Naive thymus-derived CD4-positive, alpha-beta T cell (primary cell): Measurements from ENCODE around the gene MFSD2A. TPM values are rescaled to one million over a fixed set of nuclear protein-coding genes. Genes with fewer than 3 reads are reported as not detected.

Experiments
- ATAC-seq: fragments of 150-1000 bp; cut with Tn5 transposase; 2 replicates; pipeline ENCODE4 v1.10.0; 2021; ENCODE audit warnings: mild to moderate bottlenecking, moderate library complexity
- CTCF ChIA-PET: fragments of 350-600 bp; sonication (Branson Sonifier 250); formaldehyde crosslinking; loops from one replicate; lab custom pipeline; 2021; ENCODE audit warnings: antibody characterized with exemption; lab: Charles Lee
- POLR2A ChIA-PET: fragments of 350-600 bp; sonication (Branson Sonifier 250); formaldehyde crosslinking; loops from one replicate; lab custom pipeline; 2021; ENCODE audit warnings: antibody characterized with exemption, inconsistent platforms; lab: Charles Lee
- DNase-seq, 9 donors: peaks; one replicate each; pipeline versions ENCODE4 v3.0.0 to v3.0.0-alpha.2; 2020 to 2022; ENCODE audit warnings: mixed read lengths in 1 of 9
- H3K27ac ChIP-seq: one replicate; pipeline ENCODE4 v1.7.0; 2013; ENCODE audit warnings: mild to moderate bottlenecking, low read depth, low read length, moderate library complexity
- H3K27me3 ChIP-seq, 2 donors: one replicate each; pipeline ENCODE4 v1.7.0; 2013; ENCODE audit warnings: low read length in 2 of 2, mild to moderate bottlenecking in 2 of 2, moderate library complexity in 2 of 2; ENCODE audit not compliant: control insufficient read depth in 2 of 2, insufficient read depth in 2 of 2
- H3K36me3 ChIP-seq, 3 experiments: 1 replicate in 2 of 3; 2 replicates in 1 of 3; pipeline ENCODE4 v1.7.0; 2013; ENCODE audit warnings: low read length in 3 of 3, mild to moderate bottlenecking in 3 of 3, moderate library complexity in 1 of 3; ENCODE audit not compliant: insufficient read depth in 3 of 3, control insufficient read depth in 2 of 3
- H3K4me1 ChIP-seq, 2 donors: one replicate each; pipeline ENCODE4 v1.7.0; 2013; ENCODE audit warnings: low read length in 2 of 2, mild to moderate bottlenecking in 2 of 2, moderate library complexity in 1 of 2; ENCODE audit not compliant: control insufficient read depth in 2 of 2, insufficient read depth in 2 of 2
- H3K4me3 ChIP-seq: 2 replicates; pipeline ENCODE4 v1.7.0; 2013; ENCODE audit warnings: mild to moderate bottlenecking, low read length
- H3K9me3 ChIP-seq, 3 experiments: 1 replicate in 2 of 3; 2 replicates in 1 of 3; pipeline ENCODE4 v1.7.0; 2013; ENCODE audit warnings: low read length in 3 of 3; ENCODE audit not compliant: control insufficient read depth in 2 of 3
- H3K27ac Mint-ChIP-seq, 9 donors: one replicate each; pipeline ENCODE4 v1.8.0; 2020 to 2022; ENCODE audit warnings: mixed read lengths in 9 of 9, mild to moderate bottlenecking in 8 of 9, moderate library complexity in 5 of 9, inconsistent platforms in 2 of 9
- H3K27me3 Mint-ChIP-seq, 5 donors: one replicate each; pipeline ENCODE4 v1.8.0; 2021 to 2022; ENCODE audit warnings: mixed read lengths in 5 of 5, mild to moderate bottlenecking in 1 of 5
- H3K36me3 Mint-ChIP-seq, 5 donors: one replicate each; pipeline ENCODE4 v1.8.0; 2020 to 2022; ENCODE audit warnings: mixed read lengths in 5 of 5, mild to moderate bottlenecking in 3 of 5, inconsistent platforms in 1 of 5
- H3K4me1 Mint-ChIP-seq, 7 donors: one replicate each; pipeline ENCODE4 v1.8.0; 2020 to 2022; ENCODE audit warnings: mixed read lengths in 7 of 7, mild to moderate bottlenecking in 3 of 7, inconsistent platforms in 1 of 7
- H3K4me3 Mint-ChIP-seq, 10 donors: one replicate each; pipeline ENCODE4 v1.8.0; 2020 to 2022; ENCODE audit warnings: mild to moderate bottlenecking in 10 of 10, mixed read lengths in 10 of 10, moderate library complexity in 6 of 10, inconsistent platforms in 2 of 10
- H3K9me3 Mint-ChIP-seq, 11 donors: one replicate each; pipeline ENCODE4 v1.8.0; 2020 to 2022; ENCODE audit warnings: mixed read lengths in 11 of 11, mild to moderate bottlenecking in 4 of 11, inconsistent platforms in 1 of 11, moderate library complexity in 1 of 11
- intact Hi-C, 2 donors: fragments of 100-400 bp; cut with micrococcal nuclease; formaldehyde crosslinking; loops; one replicate each; pipeline ENCODE4 v1.15.1; 2023
- polyA plus RNA-seq, 2 donors: library from polyadenylated mRNA; unstranded; fragments of 300-500 nt; fragmentation: Illumina TruSeq; gene quantifications; one replicate each; pipeline ENCODE4 v1.2.3, GENCODE V29; 2021
- total RNA-seq, 6 experiments: library from RNA in 5 of 6; stranded (reverse) in 5 of 6; gene quantifications; 1 replicate in 5 of 6; 2 replicates in 1 of 6; pipeline ENCODE4 v1.2.3 and lab custom pipeline; 2021 to 2026

The MFSD2A gene
- total and polyA plus RNA-seq, 7 experiments from 2014 or later = 0.14 to 8.7 (median 1.9) TPM

DNA sequence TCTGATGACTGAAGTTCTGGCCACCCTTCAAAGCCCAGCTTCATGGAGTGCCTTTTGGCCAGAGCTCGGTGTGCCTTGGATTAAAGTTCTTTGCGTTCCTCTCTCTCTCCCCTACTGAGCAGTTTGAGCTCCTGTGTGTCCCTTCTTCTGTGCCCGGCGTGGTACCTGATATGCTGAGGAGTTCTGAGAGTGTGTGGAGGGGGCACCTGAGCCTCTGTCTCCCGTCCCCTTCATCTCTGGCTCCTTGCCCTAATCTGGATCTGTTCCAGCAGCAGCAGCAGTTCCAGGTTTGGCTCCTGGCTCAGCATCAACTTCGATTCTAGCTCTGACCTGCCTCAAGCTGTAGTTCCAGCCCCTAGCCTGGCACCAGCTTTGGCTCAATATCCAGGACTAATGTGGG lies 28.1 kb upstream of the MFSD2A start:
- Mint-ChIP-seq H3K36me3 (no peaks in the 10 kb centered on the region), H3K27ac (no peak overlapping the region), H3K4me3 (no peak overlapping the region), H3K4me1 (peaks cover 0 to 3% (median 0%) of the 10 kb centered on the region in 7 donors), H3K9me3 (no peaks in the 10 kb centered on the region), H3K27me3 (peaks cover 0 to 4% (median 1%) of the 10 kb centered on the region in 5 donors)
- intact Hi-C loops = no loop called here
- H3K4me1 ChIP-seq = no peaks in the 10 kb centered on the region
- POLR2A ChIA-PET = no interaction called here
- H3K36me3 ChIP-seq = no peaks in the 10 kb centered on the region
- no peak for ATAC-seq
- DNase-seq = no peak
- no peaks in the 10 kb centered on the region for H3K27me3 ChIP-seq
- H3K27ac ChIP-seq = no peak overlapping the region
- no peaks in the 10 kb centered on the region for H3K9me3 ChIP-seq
- H3K4me3 ChIP-seq = no peak overlapping the region
- CTCF ChIA-PET = no interaction called here

GRCh38 chr1:39927538-39927937 lies 27.4 kb upstream of the MFSD2A start:
- ATAC-seq (no peak), DNase-seq (no peak)
- Histone ChIP-seq H3K4me1 (no peaks in the 10 kb centered on the region), H3K4me3 (no peak overlapping the region), H3K27ac (no peak overlapping the region), H3K27me3 (no peaks in the 10 kb centered on the region), H3K9me3 (no peaks in the 10 kb centered on the region), H3K36me3 (no peaks in the 10 kb centered on the region)
- H3K27me3 Mint-ChIP-seq = peaks cover 0 to 5% (median 3%) of the 10 kb centered on the region in 5 donors
- no peak overlapping the region for H3K27ac Mint-ChIP-seq
- CTCF ChIA-PET = no interaction called here
- intact Hi-C loops = no loop called here
- peaks cover 0 to 3% (median 0%) of the 10 kb centered on the region in 7 donors for H3K4me1 Mint-ChIP-seq
- H3K9me3 Mint-ChIP-seq = no peaks in the 10 kb centered on the region
- H3K4me3 Mint-ChIP-seq = no peak overlapping the region
- H3K36me3 Mint-ChIP-seq = no peaks in the 10 kb centered on the region
- POLR2A ChIA-PET = no interaction called here

DNA sequence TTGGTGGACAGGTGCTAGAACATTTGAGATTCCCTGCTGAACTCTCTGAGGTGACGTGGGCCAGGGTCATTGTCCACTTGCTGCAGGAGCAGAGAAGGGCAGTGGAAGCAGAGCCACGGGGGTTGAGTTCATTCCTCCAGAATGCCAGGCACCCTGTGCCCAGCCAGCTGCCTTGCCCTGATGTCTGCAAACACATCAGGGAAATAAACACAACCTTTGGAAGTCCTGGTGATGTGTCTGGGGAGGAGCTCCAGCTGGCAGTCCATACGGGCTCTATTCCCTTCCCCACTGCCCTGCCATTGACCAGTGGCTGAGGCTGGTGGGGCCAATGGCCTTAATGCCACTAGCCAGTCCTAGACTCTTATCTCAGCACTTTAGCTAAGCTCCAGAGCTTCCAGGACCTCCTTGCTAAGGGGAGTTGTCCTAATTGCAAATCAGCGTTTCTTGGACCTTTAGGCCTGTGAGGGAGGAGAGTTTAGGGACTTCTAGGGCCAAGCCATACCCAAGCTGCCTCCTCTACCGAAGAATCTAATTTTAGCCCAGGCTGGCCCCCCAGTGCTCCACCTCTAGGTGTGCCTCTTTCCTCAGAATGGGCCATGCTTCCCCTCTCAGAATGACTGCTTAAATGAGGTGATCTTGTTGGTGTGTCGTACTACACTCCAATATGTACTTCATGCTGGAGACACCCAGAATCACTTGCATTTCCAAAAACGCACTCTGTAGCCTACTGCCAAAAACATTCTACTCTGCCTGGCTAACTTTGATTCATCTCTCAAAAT lies 25.9 kb upstream of the MFSD2A start:
- Histone ChIP-seq H3K4me3 (no peak overlapping the region), H3K9me3 (no peaks in the 10 kb centered on the region), H3K36me3 (no peaks in the 10 kb centered on the region), H3K27ac (no peak overlapping the region), H3K4me1 (no peaks in the 10 kb centered on the region), H3K27me3 (no peaks in the 10 kb centered on the region)
- Mint-ChIP-seq H3K36me3 (no peaks in the 10 kb centered on the region), H3K27me3 (peaks cover 0 to 6% (median 3%) of the 10 kb centered on the region in 5 donors), H3K4me3 (no peak overlapping the region), H3K4me1 (peaks cover 0 to 3% (median 0%) of the 10 kb centered on the region in 7 donors), H3K9me3 (no peaks in the 10 kb centered on the region), H3K27ac (no peak overlapping the region)
- intact Hi-C loops = no loop called here
- CTCF ChIA-PET = interaction anchor here (0.5 to 0.8 kb wide), 3 partner anchors 8 to 62 kb away, joined by 3 to 6 read pairs (median 3); no protein-coding TSS in a partner anchor
- no peak for DNase-seq
- POLR2A ChIA-PET = no interaction called here
- ATAC-seq = no peak

GRCh38 chr1:39933956-39934941 lies 20.7 kb upstream of the MFSD2A start:
- DNase-seq (no peak), ATAC-seq (peak; percentile 82)
- intact Hi-C loops = no loop called here
- no peaks in the 10 kb centered on the region for H3K9me3 ChIP-seq
- Mint-ChIP-seq H3K4me3 (no peak overlapping the region), H3K27ac (no peak overlapping the region), H3K36me3 (no peaks in the 10 kb centered on the region), H3K27me3 (peaks cover 0 to 8% (median 3%) of the 10 kb centered on the region in 5 donors), H3K9me3 (no peaks in the 10 kb centered on the region), H3K4me1 (peaks cover 0 to 9% (median 0%) of the 10 kb centered on the region in 7 donors)
- H3K4me1 ChIP-seq = no peaks in the 10 kb centered on the region
- ChIA-PET CTCF (no interaction called here), POLR2A (no interaction called here)
- H3K36me3 ChIP-seq = no peaks in the 10 kb centered on the region
- H3K27me3 ChIP-seq = no peaks in the 10 kb centered on the region
- no peak overlapping the region for H3K4me3 ChIP-seq
- no peak overlapping the region for H3K27ac ChIP-seq

- ChIA-PET POLR2A (no interaction called here), CTCF (no interaction called here)
- Mint-ChIP-seq H3K9me3 (no peaks in the 10 kb centered on the region), H3K27me3 (peaks cover 0 to 7% (median under 1%) of the 10 kb centered on the region in 5 donors), H3K27ac (no peak overlapping the region), H3K36me3 (no peaks in the 10 kb centered on the region), H3K4me3 (no peak overlapping the region), H3K4me1 (peaks cover 0 to 9% (median 0%) of the 10 kb centered on the region in 7 donors)
- H3K4me1 ChIP-seq = no peaks in the 10 kb centered on the region
- no peaks in the 10 kb centered on the region for H3K36me3 ChIP-seq
- DNase-seq = no peak
- intact Hi-C loops = no loop called here
- ATAC-seq = peak; percentile 65
- no peaks in the 10 kb centered on the region for H3K27me3 ChIP-seq
- H3K27ac ChIP-seq = no peak overlapping the region
- H3K9me3 ChIP-seq = no peaks in the 10 kb centered on the region
- H3K4me3 ChIP-seq = no peak overlapping the region
Measured at GRCh38 chr1:39936724-39937491, 18.0 kb upstream of the MFSD2A start.

DNA sequence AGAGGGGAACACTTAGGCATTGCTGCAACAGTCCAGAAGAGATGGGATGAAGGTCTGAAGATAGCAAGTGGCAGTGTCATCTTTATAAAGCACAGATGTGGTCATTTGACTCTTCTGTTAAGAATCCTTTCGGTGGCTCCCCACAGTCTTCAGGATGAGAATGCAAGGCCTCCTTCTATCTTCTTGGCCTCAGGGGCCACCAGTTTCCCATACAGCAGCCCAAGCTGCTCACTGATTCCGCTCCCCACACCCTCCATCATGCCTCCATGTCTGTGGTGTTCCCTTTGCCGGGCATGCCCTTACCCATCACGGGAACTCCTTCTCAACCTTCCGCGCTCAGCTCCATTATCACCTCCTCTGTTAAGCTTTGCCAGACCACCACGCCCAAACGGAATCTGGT lies 16.1 kb upstream of the MFSD2A start:
- no peaks in the 10 kb centered on the region for H3K9me3 Mint-ChIP-seq
- no peak overlapping the region for H3K4me3 Mint-ChIP-seq
- POLR2A ChIA-PET = no interaction called here
- H3K4me1 ChIP-seq = no peaks in the 10 kb centered on the region
- H3K27me3 Mint-ChIP-seq = peaks cover 0 to 10% (median 0%) of the 10 kb centered on the region in 5 donors
- H3K4me3 ChIP-seq = no peak overlapping the region
- H3K4me1 Mint-ChIP-seq = peaks cover 0 to 9% (median 0%) of the 10 kb centered on the region in 7 donors
- no peak for ATAC-seq
- H3K9me3 ChIP-seq = no peaks in the 10 kb centered on the region
- H3K27me3 ChIP-seq = no peaks in the 10 kb centered on the region
- no peak overlapping the region for H3K27ac Mint-ChIP-seq
- no peaks in the 10 kb centered on the region for H3K36me3 Mint-ChIP-seq
- intact Hi-C loops = no loop called here
- DNase-seq = no peak
- H3K27ac ChIP-seq = no peak overlapping the region
- CTCF ChIA-PET = no interaction called here
- no peaks in the 10 kb centered on the region for H3K36me3 ChIP-seq
